Measurements from ENCODE around the gene TMPRSS6.

Gene TMPRSS6

DNA sequence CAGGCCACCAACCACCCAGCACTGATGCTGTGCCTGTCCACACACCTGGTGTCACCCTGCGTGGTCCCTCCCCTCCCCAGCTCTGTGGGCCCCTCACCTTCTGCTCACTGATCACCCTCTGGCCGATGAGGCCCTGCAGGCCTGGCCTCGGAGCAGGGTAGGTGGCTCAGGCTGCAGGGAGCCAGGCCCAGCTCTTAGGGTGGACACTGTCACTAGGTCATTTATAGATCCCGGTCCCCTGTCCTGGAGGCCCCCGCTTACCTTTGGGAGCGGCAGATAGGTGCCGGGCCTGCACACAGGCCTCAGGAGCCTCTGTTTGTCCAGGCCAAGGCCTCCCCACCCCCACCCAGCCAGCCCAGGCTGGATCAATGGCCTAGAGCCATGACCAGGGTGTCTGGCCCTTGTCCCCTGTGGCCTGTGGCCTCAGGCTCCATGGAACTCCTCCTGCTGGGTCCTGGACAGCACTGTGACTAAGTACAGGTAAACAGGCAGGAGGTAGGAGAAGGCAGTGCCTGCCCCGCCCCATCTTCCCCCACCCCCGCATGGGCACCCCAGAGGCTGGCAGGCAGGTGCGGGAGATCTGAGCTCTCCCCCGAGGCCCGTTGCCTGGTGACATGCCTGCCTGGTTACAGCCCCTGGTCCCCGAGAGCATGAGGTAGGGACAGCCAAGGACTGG, at the start of gene TMPRSS6:
TSS of gene TMPRSS6 (minus strand) at position 472 of the 676 bp plus-strand sequence. CDS start 6,296 bp downstream, outside the sequence.
- no peak for DNase-seq (ENCODE audit: low read depth)

- no peak for DNase-seq (ENCODE audit: low read depth)
Measured at GRCh38 chr22:37158963-37159290, 49.4 kb upstream of the TMPRSS6 start.

DNA sequence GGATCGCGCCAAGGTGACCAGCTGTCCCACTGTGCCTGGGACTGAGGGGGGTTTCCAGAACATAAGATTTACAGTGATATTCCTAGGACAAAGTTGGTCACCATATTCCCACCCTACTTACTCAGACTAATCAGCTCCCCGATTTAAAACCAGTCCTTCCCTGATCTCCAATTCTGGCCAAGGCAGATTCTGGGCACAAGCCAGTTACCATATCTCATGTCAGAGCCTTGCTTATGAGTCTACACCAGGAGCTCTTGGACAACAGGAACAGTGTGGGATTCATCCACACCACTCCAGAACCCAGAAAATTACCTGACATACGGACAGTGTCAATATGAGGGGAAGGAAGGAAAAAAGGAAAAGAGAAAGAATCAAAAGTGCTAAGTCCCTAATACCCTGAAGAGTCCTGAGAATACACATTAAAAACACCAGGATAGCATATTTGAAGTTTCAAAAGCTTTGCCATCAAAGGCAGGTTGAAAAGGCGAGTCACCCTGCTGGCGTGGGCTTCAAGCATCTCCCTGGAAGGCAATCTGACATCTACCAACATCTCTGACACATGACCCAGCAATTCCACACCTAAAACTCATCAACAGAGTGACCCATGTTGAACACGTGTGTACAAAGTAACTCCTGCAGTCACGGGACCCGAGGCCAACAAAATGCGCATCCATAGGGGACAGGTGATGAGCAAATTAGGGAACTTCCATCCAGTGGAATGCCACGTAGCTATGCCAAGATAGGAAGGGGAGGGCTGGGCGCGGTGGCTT, 48.2 kb upstream of the TMPRSS6 start:
- no peak for DNase-seq (ENCODE audit: low read depth)

- DNase-seq (ENCODE audit: low read depth), result no peak
Measured at GRCh38 chr22:37156686-37157435, 47.3 kb upstream of the TMPRSS6 start.

GRCh38 chr22:37155971-37156370, 46.5 kb upstream of the TMPRSS6 start:
- no peak for DNase-seq (ENCODE audit: low read depth)

GRCh38 chr22:37154925-37155712, 45.6 kb upstream of the TMPRSS6 start:
- DNase-seq (ENCODE audit: low read depth), result no peak

GRCh38 chr22:37153901-37154300, 44.4 kb upstream of the TMPRSS6 start:
- DNase-seq (ENCODE audit: low read depth), result no peak

GRCh38 chr22:37151401-37151800, 41.9 kb upstream of the TMPRSS6 start:
- DNase-seq (ENCODE audit: low read depth), result no peak

- DNase-seq (ENCODE audit: low read depth), result no peak
Measured at GRCh38 chr22:37150701-37151100, 41.2 kb upstream of the TMPRSS6 start.

DNA sequence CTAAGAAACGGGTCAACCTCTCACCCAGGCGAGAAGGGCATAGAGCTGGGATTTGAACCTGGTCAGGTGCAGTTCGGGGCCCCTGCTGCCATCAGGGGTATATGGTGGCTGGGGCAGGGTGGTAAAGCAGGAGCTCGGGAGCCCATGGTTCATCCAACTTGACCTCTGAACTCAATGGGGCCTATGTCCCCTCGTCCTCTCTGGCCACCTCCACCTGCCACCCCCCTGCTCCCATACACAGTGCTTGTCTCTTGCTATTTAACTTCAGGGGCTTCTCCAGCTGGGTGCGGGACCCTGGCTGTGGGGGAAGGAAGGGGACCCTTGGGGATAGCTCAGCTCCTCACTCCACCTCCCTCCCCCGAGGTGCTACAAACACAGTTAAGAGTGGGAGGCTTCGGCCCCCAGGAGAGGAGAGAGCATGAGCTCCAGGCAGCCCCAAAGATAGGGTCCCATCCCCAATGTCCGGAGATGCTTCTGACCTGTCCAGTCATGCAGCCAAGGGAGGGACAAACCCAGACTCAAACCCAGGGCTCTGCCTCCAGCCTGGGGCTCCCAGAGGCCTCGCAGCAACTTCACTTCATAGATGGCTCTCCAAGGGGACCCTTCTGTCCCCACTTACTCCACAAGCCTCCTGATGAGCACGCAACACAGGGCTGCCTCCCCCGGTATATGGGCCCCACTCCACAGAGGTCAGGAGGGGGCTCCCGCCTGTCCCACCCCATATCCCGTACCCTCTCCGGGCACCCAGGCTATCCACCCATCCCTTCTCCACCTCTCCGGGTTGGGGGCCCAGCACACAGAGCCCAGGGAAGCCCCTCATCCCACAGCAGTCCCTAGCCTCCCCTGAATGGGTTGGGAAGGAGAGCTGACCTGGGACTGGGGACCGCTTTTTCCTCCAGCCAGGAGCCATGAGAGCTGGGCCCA, 39.5 kb upstream of the TMPRSS6 start:
- DNase-seq (ENCODE audit: low read depth), result no peak

DNA sequence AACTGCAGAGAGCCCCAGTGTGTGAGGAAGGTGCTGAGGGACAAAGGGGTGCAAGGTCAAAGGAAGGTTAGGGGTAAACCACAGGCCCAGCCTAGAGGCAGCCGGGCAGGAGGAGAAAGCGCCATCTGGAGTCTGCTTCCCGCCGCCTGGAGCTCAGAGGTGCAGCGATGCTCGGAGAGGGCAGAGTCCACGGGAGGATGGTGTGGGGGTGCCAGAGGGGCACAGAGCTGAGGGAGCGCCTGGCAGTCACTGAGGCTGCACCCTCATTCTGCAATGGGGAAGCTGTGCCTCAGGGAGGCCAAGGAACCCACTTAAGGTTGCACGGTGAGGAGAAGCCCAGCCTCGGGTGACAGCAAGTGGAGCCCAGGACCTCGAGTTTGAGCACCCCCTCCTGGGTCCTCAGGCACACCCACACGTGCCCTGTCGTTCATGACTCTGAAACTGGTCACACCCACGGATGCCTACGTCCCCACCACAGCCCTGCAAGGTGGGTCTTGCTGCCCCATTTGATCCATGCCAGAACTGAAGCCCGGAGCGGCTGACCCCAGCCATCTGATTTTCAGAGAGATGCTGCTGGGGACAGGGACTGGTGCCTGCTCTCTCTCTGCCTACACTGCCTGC, 38.6 kb upstream of the TMPRSS6 start:
- no peak for DNase-seq (ENCODE audit: low read depth)

GRCh38 chr22:37147186-37147990, 37.9 kb upstream of the TMPRSS6 start:
- no peak for DNase-seq (ENCODE audit: low read depth)

DNA sequence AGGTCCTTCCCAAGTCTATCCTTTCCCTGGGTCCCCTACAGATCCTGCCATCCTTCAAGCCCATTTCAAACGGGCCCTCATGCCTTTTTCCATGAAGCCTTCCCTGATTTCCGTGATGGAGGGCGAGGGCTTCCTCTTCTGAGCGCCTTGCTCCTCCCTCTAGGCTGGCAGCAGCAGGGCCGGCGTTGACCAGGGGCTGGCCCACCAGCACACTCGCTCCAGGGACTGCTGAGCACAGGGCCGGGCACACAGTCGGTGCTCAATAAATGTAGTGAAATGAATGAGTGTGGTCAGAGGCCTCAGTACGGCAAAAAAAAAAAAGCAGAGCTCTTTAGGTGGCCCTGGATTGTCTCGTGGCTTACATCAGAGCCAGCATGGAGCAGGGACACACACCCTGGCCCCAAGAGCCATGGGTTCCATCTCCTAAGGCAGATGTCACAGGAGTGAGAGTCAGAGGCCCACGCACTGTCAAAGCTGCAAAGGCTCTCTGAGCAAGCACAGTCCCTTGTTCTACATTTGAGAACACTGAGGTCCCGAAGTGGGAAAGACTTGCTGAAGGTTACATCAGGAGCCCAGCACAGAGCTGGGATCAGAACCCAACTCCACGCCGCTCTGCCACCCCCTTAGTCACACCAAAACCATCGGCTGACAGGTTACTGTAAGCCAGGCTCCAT, 37.1 kb upstream of the TMPRSS6 start:
- no peak for DNase-seq (ENCODE audit: low read depth)

- no peak for DNase-seq (ENCODE audit: low read depth)
Measured at GRCh38 chr22:37146051-37146385, 36.5 kb upstream of the TMPRSS6 start.

DNA sequence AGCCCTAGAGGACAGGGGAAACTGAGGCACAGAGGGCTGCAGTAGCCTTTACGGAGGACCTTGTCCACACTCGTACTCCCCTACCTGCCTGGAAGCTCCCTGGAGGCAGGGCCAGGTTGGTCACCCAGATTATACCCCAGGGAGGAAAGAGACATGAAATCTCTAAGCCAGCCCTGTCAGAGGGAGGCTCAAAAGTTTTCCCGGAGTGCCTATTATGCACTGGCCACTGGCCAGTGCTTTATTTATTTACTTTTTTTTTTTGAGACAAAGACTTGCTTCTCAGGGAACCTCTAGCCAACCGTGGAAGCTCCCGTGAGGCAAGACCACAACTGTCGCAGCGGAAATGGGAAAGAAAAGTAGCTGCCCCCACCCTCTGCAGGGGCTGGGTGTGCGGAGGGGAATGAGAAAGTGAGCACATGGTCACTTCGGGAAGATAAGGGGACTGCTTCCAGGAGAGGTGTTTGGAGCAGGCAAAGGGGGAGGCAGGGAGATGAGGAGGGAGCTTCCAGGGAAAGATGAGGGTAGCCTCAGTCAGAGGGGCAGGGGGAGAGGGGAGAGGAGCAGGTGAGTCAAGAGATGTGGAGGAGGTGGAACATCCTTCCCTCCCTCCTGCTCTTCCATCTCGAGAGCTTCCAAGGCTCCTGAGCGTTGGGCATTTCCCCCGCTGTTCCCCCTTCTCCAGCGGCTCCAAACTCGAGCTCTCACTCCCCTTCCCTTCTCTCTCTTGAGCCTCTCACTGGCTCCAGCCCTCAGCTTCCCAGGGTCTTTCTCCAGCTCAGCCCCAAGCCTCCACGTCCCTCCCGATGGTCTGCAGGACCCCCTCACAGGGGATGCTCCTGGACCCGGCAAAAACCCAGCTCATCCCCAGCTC, 35.9 kb upstream of the TMPRSS6 start:
- no peak for DNase-seq (ENCODE audit: low read depth)

GRCh38 chr22:37144180-37144554, 34.7 kb upstream of the TMPRSS6 start:
- DNase-seq (ENCODE audit: low read depth), result no peak

GRCh38 chr22:37141971-37142370, 32.5 kb upstream of the TMPRSS6 start:
- no peak for DNase-seq (ENCODE audit: low read depth)

- DNase-seq (ENCODE audit: low read depth), result no peak
Measured at GRCh38 chr22:37141476-37141875, 32.0 kb upstream of the TMPRSS6 start.

Data from non-pigmented ciliary epithelial cell (primary cell).